Measurements from ENCODE around the gene SHB.

The SHB gene

DNA sequence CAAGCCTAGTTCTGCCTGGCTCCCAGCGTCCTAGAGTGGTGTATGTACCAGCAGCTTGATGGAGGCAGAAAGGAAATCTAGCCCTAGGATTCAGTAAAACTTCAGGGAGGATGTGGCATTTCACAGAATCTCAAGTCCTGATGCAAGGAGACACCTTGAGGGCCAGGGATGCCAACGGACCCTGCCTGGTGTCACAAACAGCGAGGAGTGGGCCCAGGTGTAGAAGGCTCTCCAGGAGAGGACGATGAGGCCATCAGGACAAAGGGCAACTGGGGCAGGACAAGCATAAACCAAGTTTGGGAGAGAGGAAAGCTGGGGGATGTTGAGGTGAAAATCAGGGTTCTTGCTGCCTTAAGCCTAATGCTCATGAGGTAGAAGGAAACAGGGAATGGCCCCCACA lies 83.0 kb downstream of the SHB start:
- no peak for DNase-seq

- DNase-seq, result peak; percentile 86
These were observed 84.1 kb downstream of the SHB start for GRCh38 chr9:37984672-37985611.

DNA sequence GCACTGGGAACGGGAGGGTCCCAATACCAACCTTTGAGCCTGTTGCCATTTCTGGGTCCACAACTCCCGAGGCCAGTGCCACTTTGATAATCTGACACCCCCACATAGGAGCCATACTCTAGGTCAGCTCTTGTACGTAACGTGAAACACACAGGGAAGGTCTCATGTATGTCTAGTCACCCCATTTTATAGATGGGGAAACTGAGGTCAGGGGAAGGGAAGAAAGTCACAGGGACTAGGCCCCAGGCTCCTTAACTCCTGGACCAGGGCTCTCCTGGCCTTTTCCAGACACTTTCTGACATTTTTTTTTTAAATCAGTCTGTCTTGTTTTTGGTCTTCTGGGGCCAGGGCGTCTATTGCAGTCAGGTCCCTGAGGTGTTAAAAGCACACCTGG lies 84.8 kb downstream of the SHB start:
- no peak for DNase-seq

DNA sequence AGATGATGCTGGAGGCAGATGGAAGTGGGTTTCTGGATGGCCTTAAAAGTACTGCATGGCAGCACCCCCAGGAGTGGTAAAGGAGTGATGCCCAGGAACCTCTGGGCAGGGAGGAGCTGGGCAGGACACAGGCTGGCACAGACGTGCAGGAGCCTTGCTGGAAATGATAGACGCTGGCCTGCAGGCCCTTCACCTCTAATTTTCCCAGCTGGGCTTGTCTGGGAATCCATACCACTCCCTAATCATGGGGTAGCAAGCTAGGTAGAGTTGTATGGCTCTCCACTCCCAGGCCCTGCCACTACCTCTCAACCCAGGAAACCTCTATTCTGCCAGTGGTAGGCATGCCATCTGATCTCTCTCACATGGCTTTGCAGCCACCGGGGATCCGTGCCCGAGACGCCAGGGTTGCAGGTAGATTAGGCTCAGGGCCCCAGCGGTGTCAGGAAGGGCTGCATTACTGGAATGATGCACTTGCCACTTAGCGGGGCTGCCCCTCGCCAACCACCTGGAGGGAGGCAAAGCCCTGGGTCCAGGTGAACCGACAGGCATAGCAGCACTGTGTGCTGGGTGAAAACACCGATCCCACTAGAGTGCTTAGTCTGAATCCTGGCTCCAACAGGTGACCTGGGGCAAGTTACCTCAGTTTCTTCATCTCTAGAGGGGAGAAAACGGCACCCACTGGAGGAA lies 85.5 kb downstream of the SHB start:
- DNase-seq, result no peak

DNA sequence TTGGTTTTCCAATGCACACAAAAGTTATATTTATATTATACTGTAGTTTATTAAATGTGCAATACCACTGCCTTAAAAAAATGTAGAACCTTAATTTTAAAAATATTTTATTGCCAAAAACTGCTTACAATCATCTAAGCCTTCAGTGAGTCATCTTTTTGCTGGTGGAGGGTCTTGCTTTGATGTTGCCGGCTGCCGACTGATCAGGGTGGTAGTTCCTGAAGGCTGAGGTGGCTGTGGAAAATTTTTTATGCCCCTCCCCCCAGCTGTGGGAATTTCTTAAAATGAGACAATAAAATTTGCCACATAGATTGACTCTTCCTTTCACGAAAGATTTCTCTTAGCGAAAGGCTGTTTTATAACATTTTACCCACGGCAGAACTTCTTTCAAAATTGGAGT lies 89.2 kb downstream of the SHB start:
- DNase-seq, result no peak

- DNase-seq, result no peak
These were observed 90.0 kb downstream of the SHB start for GRCh38 chr9:37978983-37979382.

- no peak for DNase-seq
These were observed 90.6 kb downstream of the SHB start for GRCh38 chr9:37978481-37978864.

- DNase-seq, result no peak
These were observed 91.1 kb downstream of the SHB start for GRCh38 chr9:37977851-37978480.

DNA sequence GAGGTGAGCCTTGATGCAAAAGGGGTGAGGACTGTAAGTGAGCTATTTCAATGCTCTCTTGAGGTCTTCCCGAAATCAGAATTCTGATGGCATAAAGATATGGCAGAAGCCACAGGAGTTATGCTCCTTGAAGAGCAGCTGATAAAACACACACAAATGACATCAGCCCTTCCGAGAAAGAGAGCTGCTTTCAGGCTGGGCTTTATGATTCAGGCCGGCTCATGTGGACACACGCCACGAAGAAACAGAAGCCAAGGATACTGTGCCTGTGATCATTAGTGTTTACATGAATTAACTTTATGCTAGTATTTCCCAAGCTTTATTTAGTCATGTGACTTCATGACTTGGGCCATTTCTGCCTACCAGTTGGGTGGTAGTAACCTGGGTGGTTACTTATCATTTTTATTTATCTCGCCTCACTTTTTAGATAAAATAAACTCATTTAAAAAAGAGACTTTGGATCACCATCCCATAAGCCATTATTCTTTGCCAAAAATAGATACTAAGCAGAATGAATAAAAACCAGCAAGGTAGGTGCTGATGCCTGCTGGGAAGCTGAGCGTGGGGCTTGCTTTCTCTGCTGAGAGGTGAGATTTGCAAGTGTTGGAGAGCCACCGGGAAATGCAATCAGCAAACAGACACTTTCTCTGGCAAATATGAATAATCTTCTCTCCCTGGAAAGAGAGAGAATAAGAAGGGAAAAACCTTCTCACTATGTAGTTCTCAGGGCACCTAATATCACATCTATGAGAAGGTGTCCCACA lies 92.1 kb downstream of the SHB start:
- no peak for DNase-seq

- DNase-seq, result no peak
These were observed 93.4 kb downstream of the SHB start for GRCh38 chr9:37975639-37976038.

GRCh38 chr9:37974506-37975173 lies 94.4 kb downstream of the SHB start:
- no peak for DNase-seq

DNA sequence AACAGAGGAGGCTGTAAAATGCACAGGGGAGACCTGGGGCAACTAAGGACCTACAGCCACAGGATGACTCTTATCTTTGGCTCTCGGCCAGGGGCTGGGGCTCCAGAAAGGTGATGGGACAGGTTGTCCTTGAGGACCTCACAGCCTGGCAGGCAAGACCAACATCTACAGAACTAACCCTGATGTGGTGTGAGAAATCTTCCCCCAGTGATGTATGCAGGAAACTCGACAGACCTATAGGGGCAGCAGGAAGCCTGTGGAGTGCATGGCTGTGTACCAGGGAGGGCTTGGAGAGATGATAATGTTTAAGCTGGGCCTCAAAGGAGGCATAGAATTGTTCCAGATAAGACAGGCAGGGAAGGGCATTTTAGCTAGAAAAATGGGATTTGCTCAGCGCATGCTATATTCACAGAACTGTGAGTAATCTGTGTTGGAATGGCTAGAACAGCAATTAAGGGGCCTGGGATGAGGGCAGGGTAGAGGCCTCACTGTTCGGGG lies 96.6 kb downstream of the SHB start:
- DNase-seq, result no peak

DNA sequence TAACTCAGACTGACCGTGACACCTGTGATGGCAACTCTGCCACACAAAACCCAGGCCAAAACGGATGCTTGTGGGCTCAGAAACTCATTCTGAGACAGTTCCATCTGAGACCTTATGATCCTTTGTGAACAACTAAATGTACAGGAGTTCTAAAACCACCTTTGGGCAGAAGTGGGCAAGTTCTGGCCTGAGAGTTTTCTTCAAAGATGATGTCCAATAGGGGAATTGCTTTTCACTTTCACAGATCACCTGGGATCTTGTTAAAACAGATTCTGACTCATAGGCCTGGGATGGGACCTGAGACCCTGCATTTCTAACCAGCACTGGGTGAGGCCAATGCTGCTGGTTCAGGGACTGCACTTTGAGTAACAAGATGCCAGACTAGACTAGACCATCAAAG lies 97.3 kb downstream of the SHB start:
- no peak for DNase-seq

DNA sequence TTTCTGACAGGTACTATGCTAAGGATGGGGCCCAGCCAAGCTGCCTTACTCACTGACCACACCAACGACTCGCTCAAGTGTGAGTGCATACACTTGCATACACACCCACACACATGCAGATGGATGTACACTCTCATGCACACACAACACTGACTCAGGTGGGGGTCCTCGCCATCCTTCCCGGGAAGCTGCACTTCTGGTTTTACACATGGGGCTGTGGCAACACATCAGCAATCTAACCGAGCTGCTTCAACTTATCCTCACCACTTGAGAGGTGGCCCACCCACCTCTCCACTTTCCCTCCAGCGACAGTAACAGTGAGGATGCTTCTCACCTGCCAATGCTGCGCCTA lies 97.9 kb downstream of the SHB start:
- DNase-seq, result no peak

- DNase-seq, result no peak
These were observed 98.5 kb downstream of the SHB start for GRCh38 chr9:37970301-37971107.

DNA sequence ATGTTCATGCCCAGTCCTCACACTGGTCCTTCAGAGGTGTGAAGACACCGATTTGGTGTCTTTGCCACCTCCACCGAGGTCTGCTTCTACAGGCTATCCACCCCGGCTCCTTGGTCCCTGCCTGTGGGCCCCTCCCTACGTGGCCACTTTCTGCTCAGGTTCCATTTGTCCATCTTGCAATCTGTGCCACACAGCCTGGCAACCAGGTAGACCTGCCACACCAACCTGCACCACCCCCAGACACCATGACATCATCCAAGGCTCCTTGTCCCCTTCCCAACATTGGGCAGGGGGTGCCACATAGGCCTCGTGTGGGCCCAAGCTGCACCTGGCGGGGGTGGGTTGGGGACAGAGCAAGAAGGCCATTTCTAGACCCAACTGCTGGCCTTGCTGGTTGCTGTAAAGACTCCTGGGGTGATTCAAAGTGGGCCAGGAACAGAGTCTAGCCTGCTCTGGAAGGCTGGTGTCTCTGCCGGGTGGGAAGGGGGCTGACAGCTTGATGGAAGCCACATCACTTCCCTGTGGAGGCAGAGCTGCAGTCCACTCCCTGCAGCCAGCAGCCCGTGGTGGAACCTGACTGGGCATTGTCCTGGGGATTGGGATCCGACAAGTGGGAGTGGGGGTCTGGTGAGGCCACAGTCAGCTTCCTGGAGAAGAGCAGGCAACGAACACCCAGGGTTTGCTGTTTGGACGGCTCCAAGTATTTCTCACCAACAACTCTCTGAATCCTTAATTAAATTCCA lies 99.3 kb downstream of the SHB start:
- no peak for DNase-seq

- no peak for DNase-seq
These were observed 99.9 kb downstream of the SHB start for GRCh38 chr9:37969130-37969529.

GRCh38 chr9:37968228-37968701 lies 100.8 kb downstream of the SHB start:
- DNase-seq, result no peak

- DNase-seq, result no peak
These were observed 101.3 kb downstream of the SHB start for GRCh38 chr9:37967761-37968080.

DNA sequence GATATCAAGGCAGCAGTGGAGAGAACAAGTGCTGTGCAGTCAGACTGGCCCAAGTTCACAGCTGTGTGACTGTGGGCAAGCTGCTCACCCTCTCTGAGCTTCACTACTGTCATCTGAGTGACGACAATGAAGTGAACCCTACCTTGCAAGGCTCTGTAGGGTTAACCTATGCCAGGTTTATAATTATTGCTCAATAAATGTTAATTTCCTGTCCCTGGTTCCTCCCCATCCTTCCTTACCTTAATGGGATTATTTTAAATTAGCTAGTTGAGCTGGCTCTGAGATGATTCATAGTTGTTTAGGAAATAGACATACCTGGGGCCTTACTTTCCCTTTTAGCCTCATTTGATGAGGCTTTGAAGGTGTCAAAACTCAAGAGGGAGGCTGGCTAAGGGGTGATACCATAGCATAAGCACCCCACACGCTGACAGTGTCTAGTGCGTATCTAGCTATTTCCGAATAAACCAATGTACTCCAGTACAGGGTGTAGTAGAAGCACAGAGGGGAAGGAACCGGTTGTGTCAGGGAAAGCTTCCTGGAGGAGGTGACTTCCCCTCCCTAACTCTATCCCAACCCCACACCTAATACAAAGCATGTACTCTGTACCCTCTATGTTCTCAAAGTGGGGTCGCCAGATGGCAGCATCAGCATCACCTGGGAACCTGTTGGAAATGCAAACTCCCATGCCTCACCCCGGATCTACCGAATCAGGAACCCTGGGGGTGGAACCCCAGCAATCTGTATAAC lies 101.8 kb downstream of the SHB start:
- DNase-seq, result no peak
